ENCODE measurements around the gene HPSE.
"Not testable (repeated sequence)": the region's sequence is repeated elsewhere in the genome, so short reads cannot be mapped to it uniquely, and the experiment has no call there.

HPSE gene

DNA sequence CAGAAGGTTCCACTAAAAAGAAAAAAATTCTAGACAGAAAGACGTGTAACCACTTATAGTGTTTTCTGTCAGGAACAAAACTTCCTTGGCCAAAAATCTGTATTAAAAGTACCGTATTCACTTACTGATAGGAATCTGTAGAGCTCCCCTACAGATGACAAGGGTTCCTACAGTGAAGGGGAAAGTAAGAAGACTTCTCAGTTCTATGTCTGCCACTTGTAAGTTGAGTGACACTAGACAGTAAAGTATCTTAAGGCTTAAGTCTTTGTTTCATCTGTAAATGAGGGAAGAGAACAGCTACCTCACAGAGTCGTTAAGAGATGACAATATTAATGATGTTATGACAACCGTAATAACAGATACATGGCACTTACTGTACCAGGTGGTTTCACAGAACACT, 53.3 kb downstream of the HPSE start:
- DNase-seq = no peak

DNA sequence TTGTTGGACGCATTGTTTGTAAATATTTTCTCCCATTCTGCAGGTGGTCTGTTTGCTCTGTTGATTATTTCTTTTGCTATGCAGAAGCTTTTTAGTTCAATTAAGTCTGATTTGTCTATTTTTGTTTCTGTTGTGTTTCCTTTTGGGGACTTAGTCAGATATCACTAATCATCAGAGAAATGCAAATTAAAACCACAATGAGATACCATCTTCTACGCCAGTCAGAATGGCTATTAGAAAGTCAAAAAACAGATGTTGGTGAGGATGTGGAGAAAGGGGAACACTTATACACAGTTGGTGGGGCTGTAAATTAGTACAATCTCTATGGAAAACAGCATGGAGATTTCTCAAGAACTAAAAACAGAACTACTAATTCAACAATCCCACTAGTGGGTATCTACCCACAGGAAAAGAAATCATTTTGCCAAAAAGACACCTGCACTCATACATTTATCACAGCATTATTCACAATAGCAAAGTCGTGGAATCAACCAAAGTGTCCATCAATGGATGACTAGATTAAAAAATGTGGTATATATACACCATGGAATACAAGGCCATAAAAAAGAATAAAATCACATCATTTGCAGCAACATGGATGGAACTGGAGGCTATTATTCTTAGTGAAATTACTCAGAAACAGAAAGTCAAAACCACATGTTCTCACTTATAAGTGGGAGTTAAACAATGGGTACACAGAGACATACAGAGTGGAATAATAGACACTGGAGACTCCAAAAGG, 58.2 kb downstream of the HPSE start:
- DNase-seq = no peak

DNA sequence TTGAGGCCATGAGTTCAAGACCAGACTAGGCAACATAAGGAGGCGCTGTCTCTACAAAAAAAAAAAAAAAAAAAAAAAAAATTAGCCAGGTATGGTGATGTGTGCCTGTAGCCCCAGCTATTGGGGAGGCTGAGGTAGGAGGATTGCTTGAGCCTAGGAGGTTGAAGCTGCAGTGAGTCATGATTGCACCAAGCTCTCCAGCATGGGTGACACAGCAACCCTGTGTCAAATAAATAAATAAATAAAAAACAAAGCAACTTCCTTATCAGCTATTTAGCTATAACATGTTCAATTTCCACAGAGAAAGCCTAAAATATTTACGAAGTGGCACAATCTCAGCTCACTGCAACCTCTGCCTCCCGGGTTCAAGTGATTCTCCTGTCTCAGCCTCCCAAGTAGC, 60.7 kb downstream of the HPSE start:
- DNase-seq = not testable (repeated sequence)

DNA sequence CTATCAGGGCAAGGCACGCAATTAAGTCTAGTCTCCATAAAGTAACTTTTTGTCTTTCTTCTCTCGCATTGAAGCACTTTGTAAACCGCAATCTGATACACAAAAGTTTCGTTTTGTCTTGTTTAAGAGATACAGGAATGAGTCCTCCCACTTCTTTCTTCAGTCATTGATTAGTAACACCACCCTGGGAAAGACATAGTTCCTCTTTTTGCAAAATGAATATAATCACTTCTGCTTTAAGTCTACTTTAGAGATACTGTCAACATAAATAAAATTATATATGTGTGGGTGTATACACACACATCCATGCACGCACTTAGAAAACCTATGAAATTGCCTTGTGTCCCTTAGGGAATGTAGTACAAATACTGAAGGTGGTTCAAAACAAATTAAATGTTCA, 61.7 kb downstream of the HPSE start:
- no peak for DNase-seq

GRCh38 chr4:83269256-83269655, 65.4 kb downstream of the HPSE start:
- no peak for DNase-seq

GRCh38 chr4:83268491-83268890, 66.2 kb downstream of the HPSE start:
- no peak for DNase-seq

GRCh38 chr4:83267830-83268475, 66.7 kb downstream of the HPSE start:
- DNase-seq = no peak

DNA sequence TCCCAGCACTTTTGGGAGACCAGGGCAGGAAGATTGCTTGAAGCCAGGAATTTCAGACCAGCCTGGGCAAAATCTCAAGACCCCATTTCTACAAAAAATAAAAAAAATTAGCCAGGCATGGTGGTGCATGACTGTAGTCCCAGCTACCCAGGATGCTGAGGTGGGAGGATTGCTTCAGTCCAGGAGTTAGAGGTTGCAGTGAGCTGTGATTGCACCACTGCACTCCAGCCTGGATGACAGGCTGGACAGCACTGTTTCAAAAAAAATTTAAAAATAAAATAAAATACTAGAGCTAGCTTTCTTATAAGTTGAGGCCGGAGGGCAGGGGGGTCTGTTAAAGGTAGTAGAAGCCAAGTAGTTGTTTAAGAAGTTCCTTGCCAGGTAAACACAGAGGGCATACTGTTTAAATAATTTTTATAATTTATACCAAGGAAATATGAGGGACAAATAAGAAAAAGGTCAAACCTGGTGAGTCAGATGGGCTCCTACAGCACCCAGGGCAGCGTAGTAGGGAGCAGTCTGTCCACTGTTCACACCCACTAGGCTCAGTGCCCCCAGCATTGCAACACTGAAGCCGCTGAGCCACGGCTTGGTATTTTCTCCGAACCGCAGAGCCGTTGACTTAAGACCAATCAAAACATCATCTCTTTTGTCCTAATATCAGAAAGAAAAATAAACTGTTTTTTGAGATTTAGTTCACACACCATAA, 67.4 kb downstream of the HPSE start:
- no peak for DNase-seq

GRCh38 chr4:83266689-83267088, 68.0 kb downstream of the HPSE start:
- DNase-seq = no peak

- no peak for DNase-seq
Measured at GRCh38 chr4:83263106-83263505, 71.5 kb downstream of the HPSE start.

DNA sequence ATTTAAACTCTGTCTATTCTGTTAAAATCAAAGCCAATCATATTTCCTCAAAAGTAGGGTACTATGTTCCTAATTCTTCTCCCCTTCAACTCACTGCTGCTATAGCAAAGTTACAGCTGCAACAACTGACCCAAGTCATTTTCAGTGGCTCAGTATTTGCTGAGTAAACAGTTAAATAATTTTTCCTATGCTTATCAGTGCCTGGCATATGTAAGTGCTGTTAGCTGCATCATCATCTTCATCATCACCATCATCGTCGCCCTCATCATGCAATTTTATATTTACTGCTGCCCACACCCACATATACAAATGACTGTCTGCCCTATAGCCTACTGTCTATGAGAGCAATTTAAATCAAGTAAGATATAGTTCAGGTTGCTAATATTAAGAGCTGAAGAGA, 72.0 kb downstream of the HPSE start:
- no peak for DNase-seq

- DNase-seq = no peak
Measured at GRCh38 chr4:83261307-83261706, 73.3 kb downstream of the HPSE start.

DNA sequence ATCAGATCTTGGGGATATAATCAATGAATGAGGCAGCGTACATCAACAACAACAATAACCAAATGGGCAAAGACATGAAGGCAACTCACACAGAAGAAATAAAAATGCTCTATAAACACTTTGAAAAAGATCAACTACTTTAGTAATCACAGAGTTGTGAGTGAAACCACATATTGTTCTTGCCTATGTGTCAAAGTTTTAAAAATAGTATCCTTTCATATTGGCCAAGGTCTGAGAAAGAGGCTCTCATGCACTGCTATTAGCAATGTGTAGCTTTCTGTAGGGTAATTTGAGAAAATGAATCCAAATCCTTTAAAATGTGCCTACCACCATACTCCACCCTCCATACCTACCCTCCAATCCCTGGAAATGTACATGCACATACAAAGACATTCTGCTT, 75.1 kb downstream of the HPSE start:
- no peak for DNase-seq

DNA sequence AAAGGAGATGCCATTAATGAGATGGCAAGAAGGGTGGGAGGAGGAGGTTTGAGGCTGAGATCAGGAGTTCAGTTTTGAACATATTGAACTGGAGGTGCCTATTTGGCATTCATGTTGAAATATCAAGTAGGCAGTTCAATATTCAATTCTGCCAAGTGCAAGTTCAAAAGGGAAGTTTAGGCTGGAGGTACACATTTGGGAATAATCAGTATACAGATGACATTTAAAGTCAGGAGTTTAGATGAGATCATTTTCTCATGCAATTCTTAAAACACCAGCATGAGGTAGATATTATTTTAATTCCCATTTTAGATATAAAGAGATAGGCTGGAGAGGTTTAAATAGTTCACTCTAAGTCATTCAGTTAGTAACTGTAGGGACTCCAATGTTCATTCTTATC, 76.2 kb downstream of the HPSE start:
- DNase-seq = no peak

GRCh38 chr4:83257811-83258210, 76.8 kb downstream of the HPSE start:
- peak; percentile 1 to 29 for DNase-seq

GRCh38 chr4:83255584-83255983, 79.1 kb downstream of the HPSE start:
- no peak for DNase-seq

GRCh38 chr4:83252782-83253405, 81.8 kb downstream of the HPSE start:
- DNase-seq = peak; percentile 20 to 75

DNA sequence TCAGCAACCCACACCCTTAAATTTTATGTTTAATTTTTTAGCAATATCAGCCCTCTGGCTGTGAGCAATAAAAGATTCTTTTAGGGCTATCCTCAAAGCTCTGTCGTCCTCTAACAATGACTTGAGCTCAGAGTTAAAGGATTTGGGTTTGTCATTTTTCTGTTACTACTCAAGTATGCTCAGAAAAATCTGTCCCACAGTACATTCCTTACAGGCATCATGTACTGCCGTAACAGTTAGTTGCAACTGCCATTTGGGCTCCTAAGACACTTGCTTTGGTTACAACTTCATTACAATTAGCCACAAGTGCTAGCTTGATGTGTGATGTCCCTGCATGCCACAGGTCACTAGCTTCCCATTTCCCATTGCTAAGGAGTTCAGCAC, 83.2 kb downstream of the HPSE start:
- no peak for DNase-seq

DNA sequence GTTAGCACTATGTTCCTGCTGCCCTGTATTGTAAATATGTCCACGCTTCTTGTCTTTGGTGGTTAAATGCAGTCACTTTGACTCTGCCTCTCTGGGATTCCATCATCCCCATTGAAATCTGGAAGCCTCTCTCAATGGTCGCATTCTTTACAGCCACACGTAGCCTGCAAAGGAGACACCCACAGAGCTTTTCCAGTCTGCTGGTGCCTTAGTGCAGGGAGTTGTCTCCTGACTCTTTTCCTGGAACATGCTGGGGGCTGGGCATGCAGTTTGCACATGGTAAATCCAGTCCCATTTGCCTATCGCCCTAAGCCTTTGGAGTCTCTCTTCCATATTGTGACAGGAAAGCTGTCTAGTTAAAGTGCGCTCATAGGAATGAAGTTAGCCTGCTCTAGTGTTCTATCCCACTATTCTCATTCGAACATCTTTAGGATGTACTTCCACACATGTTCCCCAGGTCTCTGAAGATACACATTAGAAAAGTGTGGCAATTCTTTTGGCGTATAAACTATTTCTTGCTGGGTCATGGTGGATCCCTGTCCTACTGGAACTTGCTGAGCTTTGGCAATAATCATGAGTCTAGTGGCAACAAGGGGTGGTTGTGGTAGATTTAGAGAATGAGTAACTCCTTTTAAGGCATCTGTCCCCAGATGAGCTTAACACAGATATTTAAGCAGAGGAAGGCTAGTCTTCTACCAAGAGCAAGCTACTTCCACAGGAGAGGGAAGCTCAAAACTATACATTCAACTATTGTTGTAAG, 83.8 kb downstream of the HPSE start:
- DNase-seq = no peak

DNA sequence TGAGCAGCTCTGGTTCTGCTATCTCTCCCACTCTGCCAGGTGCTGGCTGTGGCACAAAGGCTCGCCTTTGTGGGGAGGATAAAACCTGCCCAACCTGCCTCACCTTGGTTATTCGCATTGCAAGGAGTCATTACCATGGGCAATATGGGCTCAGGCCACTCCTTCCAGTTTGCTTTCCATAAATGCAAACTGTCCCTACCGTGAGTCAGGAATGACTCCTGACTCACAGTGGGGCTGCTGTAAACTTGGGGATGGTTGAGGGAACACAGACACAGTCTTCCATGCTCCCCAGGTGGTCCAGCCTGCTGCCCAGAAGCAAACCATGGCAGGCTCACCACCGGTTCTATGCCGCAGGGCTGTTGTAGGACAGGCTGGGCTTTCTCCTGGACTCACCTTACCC, 86.2 kb downstream of the HPSE start:
- no peak for DNase-seq

GRCh38 chr4:83247415-83248357, 87.0 kb downstream of the HPSE start:
- DNase-seq = no peak
